Measurements from ENCODE around the gene FBXO2.
"Not testable (repeated sequence)": the region's sequence is repeated elsewhere in the genome, so short reads cannot be mapped to it uniquely, and the experiment has no call there.

The FBXO2 gene

DNA sequence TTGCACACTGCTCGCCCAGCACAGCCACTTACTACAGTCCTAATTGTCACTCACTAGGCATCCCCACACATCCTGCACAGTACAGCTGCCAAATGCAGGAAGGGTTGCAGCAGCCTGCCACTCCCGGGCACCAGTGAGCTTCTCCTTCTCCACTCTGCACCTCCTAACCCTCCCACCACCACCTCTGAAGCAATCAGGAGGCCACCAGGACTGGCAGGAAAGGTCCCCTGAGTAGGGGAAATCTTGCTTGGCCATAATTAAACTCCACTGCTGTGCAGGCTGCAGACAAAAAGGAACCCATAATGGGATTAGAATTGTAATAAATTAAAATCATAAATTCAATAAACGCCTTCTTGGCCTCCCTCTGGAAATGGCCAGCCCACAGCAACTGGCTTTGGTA, 31.8 kb downstream of the FBXO2 start:
- no peak for DNase-seq

DNA sequence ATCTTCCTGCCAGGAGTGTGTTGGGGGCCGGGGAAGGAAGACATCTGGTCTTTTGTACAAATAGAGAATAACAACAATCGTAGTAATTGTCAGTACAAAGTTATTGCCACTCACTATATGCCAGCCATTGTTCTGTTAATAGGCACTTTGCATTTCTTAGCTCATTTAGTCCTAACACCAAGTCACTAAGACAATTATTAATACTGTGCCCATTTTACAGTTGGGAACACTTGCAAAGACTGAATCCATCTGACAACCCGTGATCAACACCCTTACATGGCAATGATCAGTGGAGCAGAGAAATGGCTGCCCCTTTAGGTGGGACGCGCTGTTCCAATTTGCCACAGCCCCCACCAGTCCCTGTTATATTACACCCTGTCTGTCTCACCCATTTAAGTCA, 33.3 kb downstream of the FBXO2 start:
- DNase-seq: no peak

DNA sequence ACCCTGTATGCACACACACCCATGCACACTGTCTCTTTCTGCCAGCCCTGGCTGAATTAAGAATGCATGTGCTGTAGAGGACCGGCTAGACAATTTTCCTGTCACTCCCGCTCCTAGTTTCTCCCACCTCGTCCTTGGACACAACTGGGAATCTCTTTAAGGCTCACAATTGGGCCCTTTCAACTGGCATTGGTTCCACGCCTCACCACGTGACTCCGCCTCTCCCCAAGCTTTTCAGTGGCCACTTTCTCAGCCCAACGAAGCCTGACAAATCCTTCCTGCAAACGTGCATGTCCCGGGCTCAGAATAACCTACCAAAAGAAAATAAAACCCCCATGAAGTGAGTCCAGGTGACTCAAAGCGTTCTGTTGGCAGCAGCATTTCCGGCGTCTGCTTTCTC, 33.8 kb downstream of the FBXO2 start:
- no peak for DNase-seq

DNA sequence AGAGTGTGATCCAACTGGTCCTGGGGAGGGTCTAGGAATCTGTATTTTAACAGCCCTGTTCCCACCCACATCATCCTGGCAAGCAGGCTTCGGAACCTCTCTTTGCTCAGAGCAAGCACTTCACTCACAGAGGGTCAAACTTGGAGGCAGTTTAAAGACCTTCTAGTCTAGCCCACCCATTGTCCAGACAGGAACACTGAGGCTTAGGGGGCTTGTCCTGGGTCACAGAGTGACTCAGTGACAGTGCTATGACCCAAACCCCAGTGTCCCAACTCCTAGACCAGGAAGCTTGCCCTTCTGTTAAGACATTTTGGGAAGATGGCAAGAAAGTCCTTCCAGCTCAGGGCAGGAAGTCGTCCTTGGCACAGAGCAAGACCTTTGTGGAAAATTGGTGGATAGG, 36.5 kb downstream of the FBXO2 start:
- DNase-seq: no peak

DNA sequence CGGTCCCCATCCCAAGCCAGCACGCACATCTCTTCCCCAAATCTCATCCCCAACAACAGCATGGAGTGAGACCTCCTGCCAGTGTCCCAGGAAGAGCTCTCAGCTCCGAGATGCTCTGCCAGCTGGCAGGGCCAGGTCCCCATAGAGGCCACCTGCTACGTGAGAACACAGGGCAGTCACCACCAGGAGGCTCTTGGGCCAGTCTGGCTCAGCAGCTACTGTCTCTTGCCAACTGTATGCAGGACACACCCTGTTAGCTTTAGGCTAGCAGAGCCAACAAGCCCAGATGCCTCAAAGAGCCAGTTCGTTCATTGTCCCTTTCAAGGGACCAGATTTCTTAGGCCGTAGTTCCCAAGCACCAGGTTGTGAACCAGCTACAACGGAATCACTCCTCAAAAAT, 36.9 kb downstream of the FBXO2 start:
- no peak for DNase-seq

DNA sequence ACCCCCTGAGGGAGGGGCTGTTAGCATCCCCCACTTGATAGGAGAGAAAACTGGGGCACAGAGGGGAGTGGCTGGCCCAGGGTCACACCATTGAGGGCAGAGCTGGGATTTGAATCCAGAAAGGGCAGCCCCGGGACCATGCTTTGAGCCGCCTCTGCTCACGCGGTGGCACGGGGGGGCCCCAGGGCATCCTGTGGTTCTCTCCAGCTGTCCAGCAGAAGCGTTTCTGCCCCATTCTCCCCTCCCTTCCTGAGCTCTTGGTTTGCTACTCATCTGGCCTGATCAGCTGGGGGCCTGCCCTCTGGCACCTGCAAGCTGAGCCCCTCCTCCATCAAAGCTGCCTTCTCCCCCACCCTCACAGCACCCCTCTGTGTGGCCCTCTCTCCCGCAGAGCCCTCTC, 37.5 kb downstream of the FBXO2 start:
- no peak for DNase-seq

DNA sequence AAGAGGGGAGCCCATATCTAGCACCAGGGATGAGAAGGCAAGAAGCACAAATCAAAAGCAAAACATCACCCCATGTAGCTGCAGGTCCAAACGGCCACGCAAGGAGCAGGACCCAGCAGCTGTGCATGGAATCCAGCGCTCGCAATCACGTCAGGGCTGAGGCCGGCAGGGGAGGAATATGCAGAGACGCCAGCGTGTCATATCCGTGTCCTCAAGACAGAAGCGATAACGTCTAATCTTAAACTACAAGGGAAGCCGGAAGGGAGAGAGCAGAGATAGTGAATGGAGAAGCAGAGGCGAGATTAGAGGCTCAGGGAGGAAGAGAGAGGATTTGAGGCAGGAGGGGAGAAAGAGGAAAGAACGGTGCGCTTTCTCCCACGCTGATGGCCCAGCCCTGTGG, 39.1 kb downstream of the FBXO2 start:
- DNase-seq: no peak

DNA sequence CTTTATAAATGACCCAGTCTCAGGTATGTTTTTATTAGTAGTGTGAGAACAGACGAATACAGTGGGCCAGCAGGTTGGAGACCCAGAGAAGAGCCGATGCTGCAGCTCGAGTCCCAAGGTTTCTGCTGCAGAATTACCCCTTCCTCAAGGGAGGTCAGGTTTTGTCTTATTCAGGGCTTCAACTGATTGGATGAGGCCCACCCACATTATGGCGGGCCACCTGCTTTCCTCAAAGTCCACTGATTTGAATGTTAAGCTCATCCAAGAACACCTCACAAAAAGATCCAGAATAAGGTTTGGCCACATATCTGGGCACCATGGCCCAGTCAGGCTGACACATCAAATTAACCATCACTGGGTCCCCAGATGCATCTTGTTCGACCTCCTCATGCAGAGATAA, 40.9 kb downstream of the FBXO2 start:
- DNase-seq: no peak

DNA sequence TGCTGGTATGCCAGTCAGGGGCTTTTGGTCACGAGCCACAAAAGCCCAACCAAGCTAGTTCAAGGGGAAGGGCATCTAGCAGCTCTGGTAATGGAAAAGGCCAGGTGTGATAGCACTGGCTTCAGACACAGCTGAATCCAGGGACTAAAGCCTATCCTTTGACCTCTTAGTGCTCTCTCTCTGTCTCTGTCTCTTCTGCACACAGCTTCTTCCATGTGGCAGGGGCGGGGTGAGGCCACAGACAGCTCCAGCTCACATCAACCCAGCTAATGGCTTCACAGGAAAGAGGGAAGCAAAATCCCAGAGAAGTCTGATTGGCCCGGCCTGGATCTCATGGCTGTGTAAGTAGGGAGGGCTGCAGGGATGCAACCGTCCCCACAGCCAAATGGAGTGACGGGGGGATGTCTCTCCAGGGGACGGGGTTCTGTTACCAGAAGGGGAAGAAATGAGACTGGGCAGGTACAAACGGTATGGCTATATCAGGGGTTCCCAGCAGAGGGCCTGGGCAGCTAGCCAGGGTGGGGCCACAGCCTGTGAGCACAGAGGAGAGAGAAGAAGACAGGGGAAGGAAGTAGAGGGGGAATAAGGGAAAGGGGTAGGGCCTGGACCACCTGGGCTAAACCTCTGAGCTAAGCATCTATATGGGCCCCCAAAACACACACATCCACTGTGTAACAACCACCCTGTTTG, 42.4 kb downstream of the FBXO2 start:
- DNase-seq: no peak

DNA sequence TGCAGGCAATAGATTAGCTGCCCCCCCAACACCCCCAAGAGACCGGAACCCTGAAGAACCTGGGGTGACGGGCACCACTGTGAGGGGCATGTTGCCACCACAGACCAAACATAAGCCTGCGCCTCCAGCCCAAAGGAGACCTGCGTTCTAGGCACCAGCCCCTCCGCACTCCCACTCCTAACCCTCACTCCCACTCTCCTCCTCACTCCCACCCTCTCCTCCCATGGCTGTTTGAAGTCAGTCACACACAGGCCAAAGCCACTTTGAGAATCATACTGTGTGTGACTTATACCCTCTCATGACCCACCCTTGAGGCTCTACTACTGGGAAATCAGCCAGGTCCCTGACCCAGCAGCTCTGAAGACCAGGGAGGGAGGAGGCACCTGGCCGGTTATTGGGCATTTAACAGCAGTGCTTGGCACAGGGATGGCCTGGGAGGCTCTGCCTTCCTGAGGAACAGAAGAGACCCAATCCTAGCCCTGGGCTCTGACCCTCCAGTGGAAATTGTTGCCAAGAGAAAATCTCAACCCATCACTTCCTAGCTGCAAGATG, 43.5 kb downstream of the FBXO2 start:
- no peak for DNase-seq

DNA sequence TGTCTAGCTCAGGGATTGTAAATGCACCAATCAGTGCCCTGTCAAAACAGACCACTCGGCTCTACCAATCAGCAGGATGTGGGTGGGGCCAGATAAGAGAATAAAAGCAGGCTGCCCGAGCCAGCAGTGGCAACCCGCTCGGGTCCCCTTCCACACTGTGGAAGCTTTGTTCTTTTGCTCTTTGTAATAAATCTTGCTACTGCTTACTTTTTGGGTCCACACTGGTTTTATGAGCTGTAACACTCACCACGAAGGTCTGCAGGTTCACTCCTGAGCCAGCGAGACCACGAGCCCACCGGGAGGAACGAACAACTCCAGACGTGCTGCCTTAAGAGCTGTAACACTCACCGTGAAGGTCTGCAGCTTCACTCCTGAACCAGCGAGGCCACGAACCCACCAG, 44.9 kb downstream of the FBXO2 start:
- not testable (repeated sequence) for DNase-seq

DNA sequence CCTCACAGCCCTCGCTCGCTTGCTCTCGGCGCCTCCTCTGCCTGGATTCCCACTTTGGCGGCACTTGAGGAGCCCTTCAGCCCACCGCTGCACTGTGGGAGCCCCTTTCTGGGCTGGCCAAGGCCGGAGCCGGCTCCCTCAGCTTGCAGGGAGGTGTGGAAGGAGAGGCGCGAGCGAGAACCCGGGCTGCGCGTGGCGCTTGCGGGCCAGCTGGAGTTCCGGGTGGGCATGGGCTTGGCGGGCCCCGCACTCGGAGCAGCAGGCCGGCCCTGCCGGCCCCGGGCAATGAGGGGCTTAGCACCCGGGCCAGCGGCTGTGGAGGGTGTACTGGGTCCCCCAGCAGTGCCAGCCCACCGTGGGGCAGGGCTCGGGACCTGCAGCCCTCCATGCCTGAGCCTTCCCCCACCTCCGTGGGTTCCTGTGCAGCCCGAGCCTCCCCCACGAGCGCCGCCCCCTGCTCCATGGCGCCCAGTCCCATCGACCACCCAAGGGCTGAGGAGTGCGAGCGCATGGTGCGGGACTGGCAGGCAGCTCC, 45.6 kb downstream of the FBXO2 start:
- not testable (repeated sequence) for DNase-seq

DNA sequence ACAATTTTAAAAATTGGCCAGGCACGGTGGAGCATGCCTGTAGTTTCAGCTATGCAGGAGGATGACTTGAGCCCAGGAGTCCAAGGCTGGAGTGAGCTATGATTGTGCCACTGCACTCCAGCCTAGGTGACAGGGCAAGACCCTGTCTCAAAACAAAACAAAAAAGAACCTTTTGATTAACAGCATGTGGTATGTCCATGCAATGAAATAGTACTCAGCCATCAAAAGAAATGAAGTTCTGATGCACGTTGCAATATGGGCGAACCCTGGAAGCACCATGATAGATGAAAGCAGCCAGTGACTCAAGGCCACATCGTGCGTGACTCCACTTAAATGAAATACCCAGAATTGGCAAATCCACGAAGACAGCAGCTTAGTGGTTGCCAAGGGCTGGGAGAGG, 47.5 kb downstream of the FBXO2 start:
- DNase-seq: no peak

DNA sequence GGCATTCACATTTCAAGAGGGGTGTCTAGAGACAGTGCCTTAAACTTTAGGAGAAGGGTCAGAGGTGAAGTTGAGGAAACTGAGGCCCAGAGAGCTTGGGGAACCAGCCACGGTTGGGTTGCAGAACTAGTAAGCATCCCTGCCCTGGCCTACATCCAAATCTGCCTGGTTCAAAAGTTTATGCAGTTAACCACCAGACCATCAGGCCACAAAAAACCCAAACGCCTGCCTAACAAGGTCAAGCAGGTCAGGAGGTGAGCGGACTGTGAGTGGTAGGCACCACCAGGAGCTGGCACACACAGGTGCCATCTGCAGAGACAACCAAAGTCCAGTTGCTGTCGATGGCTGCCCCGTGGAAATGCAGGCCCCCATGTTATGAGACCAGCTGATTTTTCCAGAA, 51.2 kb downstream of the FBXO2 start:
- DNase-seq: no peak

DNA sequence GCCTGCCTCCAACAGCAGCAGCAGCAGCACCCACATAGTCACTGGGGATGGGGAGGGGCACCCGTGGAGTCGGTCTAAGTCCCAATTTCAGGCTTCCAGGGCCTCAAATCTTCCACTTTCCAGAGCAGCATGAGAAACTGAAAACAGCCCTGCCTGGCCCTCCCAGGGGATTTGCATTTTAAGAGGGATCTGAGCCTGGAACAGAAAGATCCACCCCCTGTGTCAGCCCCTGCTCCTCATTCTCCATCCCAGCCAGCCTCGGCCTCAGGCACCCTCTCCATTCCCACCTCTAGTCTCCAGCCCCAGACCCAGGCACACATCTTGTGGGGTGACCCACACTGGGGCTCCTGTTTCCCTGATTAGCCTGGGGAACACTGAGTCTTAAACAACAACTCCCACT, 51.8 kb downstream of the FBXO2 start:
- no peak for DNase-seq

DNA sequence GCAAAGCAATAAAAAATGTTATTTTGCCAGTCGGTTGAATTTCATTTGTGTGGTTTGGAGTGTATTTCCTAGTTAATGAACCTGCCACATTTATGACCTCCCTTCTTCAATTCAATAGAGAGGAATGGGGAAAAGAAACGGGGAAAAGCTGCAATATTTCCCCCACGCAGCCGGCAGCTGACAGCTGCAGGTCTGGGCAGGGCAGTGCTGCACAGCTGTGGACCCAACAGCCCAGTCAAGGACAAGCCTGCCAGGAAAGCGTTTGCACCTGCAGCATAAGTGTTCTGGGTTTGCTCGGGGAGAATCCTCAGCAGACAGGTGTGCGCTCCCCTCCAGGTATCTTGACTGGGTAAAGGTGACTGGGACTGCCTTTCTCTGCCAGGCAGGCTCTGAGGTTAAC, 53.4 kb downstream of the FBXO2 start:
- no peak for DNase-seq

DNA sequence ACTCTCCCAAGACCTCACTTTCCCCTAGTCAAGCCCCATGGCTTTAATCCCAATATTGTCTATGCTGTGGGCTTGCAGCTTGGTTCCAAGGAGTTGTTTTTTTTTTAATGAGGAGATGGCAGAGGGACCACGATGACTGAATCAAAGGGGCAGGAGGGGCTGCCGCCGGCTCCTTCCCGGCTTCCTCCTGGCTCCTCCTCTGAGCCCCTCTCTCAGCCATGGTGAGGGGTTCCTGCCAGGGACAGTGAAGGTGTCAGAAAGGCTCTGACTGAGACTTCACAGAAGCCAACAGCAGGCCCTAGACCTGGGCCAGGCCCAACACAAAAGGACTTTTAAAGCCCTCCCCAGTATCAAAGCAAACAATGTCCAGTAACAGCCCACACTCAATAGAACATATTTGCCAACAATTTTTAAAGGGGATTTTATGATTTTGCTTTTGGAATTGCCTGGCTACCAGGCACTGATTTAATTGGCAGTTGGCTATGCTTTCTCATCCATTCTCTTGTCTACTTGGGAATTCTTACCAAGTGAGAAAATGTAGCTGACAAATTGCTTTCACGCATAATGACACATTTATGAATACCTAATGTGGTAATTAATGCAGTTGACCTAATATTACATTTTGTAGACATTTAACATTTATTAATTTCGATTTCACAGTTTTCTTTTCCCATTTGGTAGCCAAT, 54.2 kb downstream of the FBXO2 start:
- DNase-seq: no peak

DNA sequence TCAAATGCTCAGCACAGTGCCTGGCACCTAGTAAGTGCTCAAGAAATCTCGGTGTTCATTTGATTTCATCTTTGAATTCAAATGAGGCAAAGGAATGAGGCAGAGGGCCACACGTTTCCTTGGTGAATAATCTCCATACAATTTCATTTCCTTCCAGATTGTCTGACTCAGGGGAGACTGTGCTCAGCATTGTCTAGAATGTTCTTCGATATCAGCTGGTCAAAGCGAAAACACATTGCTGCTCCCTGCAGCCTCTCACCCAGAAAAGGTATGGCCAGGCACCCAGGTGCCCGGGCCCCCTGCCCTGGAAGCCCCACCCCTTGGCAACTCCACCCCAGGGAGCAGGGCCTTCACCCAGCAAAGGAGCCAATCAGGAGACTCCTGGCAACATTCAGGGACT, 55.8 kb downstream of the FBXO2 start:
- DNase-seq: no peak
